Sciatic nerve (tissue), 2 donors: ENCODE results near the gene G2E3. TPM values are rescaled to one million over a fixed set of nuclear protein-coding genes. Genes with fewer than 3 reads are reported as not detected.
"Not testable (repeated sequence)": the region's sequence is repeated elsewhere in the genome, so short reads cannot be mapped to it uniquely, and the experiment has no call there.

ENCODE experiments used
- ATAC-seq: fragments of 200-7000 bp; cut with Tn5 transposase; one replicate; pipeline ENCODE4 v1.9.1; 2020; ENCODE audit warnings: mild to moderate bottlenecking, moderate library complexity
- DNase-seq: peaks from one replicate; pipeline ENCODE4 v3.0.0-alpha.2; 2020; ENCODE audit warnings: low spot score
- intact Hi-C: fragments of 100-400 bp; cut with DNase I; formaldehyde crosslinking; loops from one replicate; pipeline ENCODE4 v1.14.2; 2022
- total RNA-seq: library from RNA; stranded (reverse); fragmentation: NEBNext Ultra II Directional; extraction: Animal tissue kit (Norgen Biotek cat#: 25700); gene quantifications from one replicate; pipeline ENCODE4 v1.2.1, GENCODE V29; 2021
- donor health status: DM: no; HTN: no; CAD: no.
- donor health status: DM: no; HTN: no; CAD: no.

G2E3 gene
- total RNA-seq, 1 donor from 2014 or later = 24.3 TPM

DNA sequence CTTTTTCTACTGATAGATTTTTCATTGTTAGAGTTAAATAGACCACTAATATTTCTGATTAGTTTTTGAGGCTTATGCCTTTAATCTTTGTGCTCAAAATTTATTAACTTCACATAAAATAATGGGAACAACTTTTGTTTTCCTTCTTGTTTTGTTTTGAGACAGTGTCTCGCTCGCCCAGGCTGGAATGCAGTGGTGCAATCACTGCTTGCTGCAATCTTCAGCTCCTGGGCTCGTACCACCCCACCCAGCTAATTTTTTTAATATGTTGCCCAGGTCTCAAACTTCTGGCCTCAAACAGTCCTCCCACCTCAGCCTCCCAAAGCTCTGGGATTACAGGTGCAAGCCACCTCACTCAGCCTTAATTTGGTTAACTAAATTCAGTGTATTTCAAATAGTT lies 80.0 kb downstream of the G2E3 start:
- intact Hi-C loops = no loop called here
- no peak for ATAC-seq

DNA sequence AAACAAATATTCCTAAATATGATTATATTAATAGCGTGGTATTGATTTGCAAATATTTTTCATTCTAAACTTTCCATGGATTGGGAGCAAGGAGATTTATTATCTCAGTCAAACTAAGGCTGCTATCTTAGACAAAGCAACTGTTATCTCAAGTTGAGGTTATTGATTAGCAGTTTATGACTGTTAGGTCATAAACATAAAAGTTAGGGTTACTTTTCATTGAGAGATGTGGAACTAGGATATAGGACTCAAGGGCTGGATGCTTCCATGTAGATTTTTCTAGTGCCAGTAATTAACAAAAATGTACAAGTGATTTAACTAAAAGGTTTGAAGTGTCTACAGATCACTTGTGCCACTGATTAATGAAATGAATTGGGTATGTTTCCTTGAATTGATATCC lies 82.2 kb downstream of the G2E3 start:
- ATAC-seq = no peak
- intact Hi-C loops = no loop called here
- no peak for DNase-seq

More for the DNA sequence above, 80.0 kb downstream of the G2E3 start:
- no peak for DNase-seq

DNA sequence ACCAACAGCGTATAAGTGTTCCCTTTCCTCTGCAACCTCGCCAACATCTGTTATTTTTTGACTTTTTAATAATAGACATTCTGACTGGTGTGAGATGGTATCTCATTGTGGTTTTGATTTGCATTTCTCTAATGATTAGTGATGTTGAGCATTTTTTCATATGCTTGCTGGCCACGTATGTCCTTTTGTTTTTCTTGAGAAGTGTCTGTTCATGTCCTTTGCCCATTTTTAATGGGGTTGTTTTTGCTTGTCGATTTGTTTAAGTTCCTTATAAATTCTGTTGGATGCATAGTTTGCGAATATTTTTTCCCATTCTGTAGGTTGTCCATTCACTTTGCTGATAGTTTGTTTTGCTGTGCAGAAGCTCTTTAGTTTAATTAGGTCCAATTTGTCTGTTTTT lies 85.5 kb downstream of the G2E3 start:
- ATAC-seq, intact Hi-C loops, DNase-seq: not testable (repeated sequence)

DNA sequence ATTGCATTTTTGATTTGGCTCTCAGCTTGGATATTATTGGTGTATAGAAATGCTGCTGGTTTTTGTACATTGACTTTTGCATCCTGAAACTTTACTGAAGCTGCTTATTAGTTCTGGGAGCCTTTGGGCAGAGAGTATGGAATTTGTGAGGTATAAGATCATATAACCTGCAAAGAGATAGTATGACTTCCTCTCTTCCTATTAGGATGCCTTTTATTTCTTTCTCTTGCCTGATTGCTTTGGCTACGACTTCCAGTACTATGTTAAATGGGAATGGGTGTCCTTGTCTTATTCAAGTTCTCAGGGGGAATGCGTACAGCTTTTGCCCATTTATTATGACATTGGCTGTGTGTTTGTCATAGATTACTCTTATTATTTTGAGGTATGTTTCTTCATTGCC lies 86.6 kb downstream of the G2E3 start:
- DNase-seq (no peak), ATAC-seq (no peak)
- intact Hi-C loops = no loop called here

DNA sequence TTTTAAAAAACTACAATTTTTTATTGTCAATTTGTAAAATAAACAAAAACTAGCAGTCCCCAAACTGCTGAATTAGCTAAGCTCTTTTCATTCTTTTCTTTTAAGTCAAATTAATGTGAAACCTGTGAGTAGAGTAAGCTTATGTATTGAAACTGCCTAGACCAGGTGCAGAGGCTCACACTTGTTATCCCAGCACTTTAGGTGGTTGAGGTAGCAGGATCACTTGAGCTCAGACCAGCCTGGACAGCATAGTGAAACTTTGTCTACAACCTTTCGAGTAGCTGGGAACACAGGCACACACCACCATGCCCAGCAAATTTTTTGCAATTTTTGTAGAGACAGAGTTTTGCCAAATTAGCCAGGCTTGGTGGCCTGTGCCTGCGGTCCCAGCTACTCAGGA lies 89.5 kb downstream of the G2E3 start:
- intact Hi-C loops = no loop called here
- ATAC-seq (no peak), DNase-seq (no peak)

DNA sequence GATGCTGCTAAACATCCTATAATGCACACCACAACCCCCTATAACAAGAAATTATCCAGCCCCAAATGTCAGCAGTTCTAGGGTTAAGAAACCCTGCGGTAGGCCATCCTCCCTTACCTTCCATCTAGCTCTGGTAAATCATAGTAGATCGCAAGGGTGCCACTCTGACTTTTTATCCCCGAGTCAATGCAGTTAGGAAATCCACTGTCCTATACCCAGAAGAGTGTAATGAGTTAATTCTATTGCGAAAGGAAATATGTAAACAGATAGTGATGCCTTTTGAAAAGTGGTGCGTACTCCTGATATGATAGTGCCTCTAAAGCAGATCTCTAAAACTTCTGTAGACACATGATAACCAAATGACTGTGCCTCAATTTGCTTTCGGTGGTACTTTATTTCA lies 93.0 kb downstream of the G2E3 start:
- intact Hi-C loops = no loop called here
- no peak for DNase-seq
- no peak for ATAC-seq

DNA sequence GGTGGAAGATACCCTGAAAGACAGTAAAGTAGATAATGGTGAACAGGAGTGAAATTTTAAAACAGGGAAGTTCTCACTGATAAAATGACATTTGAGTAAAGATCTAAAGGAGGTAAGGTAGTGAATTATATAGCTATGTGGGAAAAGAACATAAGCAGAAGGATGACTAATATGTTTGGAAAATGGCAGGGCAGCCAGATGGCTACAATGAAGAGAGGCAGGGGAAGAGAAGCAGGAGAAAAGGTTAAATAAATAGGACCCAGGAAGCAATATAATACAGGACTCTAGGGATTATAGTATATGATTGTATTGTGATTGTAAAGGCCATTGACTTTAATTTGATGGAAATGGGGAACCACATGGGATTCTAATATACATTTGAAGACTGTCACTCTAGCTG lies 96.2 kb downstream of the G2E3 start:
- intact Hi-C loops = no loop called here
- no peak for ATAC-seq

DNA sequence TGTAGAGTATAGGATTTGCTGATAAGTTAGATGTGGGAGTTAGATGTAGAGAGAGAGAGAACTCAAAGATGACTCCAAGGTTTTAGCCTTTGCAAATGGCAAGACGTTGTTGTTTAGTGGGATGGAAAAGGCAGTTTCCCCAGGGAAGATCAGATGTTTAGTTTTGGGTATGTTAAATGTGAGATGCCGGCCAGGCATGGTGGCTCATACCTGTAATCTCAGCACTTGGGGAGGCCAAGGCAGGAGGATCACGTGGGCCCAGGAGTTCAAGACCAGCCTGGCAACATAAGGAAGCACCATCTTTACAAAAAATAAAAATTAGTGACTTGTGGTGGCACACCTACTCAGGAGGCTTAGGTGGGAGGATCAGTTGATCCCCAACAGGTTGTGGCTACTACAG lies 96.7 kb downstream of the G2E3 start:
- ATAC-seq = no peak
- no peak for DNase-seq
- intact Hi-C loops = no loop called here

More for the DNA sequence above, 96.2 kb downstream of the G2E3 start:
- no peak for DNase-seq

DNA sequence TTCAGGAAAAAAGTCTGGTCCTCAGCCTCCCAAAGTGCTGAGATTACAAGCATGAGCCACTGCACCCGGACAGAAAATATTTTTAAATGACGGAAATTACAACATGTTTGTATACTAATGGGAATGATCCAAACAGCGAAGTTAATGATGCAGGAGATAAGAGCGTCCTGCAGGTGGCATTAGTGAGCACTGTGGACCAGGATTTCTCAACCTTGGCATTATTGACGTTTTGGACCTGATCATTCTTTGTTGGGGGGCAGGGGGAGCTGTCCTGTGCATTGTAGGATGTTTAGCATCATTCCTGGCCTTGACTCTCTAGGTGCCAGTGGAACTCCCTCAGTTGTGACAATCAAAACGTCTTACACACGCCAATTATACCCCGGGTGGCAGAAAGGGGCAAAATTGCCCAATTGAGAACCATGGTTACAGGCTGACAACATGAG lies 97.3 kb downstream of the G2E3 start:
- intact Hi-C loops = no loop called here
- DNase-seq (no peak), ATAC-seq (peak; percentile 60)

DNA sequence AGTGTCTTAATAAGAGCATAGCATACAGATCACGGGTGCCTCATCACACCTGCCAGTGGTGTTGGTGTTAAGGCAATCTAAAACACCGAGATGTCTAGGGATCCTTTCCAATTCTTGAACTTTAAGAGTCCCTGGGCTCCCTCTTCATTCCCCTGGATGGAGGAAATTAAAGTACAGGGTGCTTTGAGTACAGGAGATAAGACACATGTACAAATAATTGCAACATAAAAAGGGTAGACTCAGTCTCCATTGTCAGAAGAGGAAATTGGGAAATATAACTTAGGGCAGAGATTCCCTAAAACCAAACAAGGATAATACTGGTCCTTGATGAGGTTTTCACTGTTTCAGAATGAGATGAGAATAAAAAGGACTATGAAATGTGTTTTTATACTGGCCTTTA lies 98.1 kb downstream of the G2E3 start:
- intact Hi-C loops = no loop called here
- no peak for DNase-seq
- ATAC-seq = peak; percentile 44

DNA sequence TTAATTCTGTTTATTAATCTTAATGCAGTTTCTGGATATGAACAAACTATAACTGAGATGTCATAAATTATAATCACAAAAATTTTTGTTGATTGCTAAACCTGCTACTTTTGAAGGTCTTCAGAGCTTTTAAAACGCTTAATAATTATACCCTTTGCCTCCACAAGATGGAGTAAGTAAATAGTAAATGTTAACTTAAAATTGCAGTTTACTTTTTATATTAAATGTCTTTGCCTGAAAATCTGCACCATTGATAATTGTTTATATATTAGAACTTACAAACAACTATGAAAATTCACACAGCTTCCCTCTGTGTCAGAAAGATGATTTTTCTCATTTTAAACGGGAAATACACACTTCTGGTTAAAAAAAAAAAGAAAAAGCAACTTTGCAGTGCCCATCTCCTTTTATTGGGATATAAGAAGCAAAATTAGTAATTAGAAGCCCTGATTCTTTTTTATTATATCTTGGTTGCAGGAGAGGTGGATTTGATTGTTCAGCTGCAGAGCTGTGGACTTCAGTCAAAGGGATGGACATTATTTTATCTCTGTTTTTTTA lies 98.7 kb downstream of the G2E3 start:
- intact Hi-C loops = no loop called here

DNA sequence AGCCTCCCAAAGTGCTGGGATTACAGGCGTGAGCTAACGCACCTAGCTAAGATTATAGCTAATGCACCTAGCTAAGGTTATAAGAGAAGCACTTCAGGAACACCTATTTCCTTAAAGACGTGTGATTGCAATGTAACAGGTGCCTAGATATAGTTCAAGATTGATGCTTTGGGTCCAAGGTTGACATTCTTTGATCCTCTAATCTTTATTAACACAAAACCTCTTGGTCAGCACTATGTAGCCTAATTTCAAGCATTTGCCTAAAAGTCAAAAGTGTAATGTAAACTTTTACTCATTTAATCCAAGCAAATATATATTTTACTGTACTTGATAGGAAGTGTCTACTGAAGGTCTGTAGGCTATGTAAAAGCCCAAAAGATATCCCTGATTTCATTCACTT lies 99.7 kb downstream of the G2E3 start:
- no peak for DNase-seq
- no peak for ATAC-seq
- intact Hi-C loops = no loop called here

More for the DNA sequence above, 98.7 kb downstream of the G2E3 start:
- no peak for DNase-seq
- ATAC-seq = no peak

DNA sequence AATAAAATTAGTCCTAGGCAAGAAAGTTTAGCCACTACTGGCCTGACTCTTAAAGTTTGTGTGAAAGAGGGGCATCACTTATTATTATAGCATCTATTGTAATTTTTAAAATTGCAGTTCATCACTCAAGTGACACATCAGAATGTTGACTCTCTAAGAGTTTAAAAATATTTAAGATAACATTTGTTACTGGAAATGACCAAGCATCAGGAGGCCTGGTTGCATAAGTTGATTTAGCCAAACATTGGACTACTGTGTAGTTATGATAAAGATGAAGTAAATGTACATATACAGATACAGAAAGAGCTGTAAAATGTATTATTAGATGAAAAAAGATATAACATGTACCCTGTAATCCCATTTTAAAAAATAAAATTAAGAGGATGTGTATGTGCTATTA lies 110.6 kb downstream of the G2E3 start:
- intact Hi-C loops = no loop called here
- ATAC-seq (no peak), DNase-seq (no peak)

Other genes starting within 250 kb of the G2E3 start
- 91.0 TPM for gene SCFD1, start 63.2 kb downstream of the G2E3 start, total RNA-seq